HCT116 (cell line): ENCODE results near the gene TADA2B. TPM values are rescaled to one million over a fixed set of nuclear protein-coding genes. Genes with fewer than 3 reads are reported as not detected.

ENCODE experiments used
- ATAC-seq: fragments of 200-7000 bp; cut with Tn5 transposase; 2 replicates; pipeline ENCODE4 v1.9.1; 2020; ENCODE audit warnings: mild to moderate bottlenecking, moderate library complexity
- BruUV-seq: library from RNA; stranded (reverse); fragments of 400-500 nt; replicated peaks from 2 replicates; lab custom pipeline; 2021; lab: Mats Ljungman, UMichigan
- CTCF ChIA-PET: fragments of 300-600 bp; sonication (Branson Sonifier 250); formaldehyde crosslinking; loops from one replicate; lab custom pipeline; 2021; ENCODE audit warnings: antibody characterized with exemption; lab: Charles Lee
- POLR2A ChIA-PET: fragments of 300-600, 350-600 bp; sonication (Branson Sonifier 250); formaldehyde crosslinking; loops from one replicate; lab custom pipeline; 2021; ENCODE audit warnings: antibody characterized with exemption; lab: Charles Lee
- RAD21 ChIA-PET, 2 experiments: fragments of 300-600 bp; sonication (Branson Sonifier 250); formaldehyde crosslinking; loops; one replicate each; lab custom pipeline; 2023; ENCODE audit warnings: low total read pairs in 2 of 2; ENCODE audit not compliant: uncharacterized antibody in 2 of 2, unreplicated experiment in 2 of 2, low non-redundant PET in 1 of 2; lab: Charles Lee
- DNase-seq: peaks from one replicate; pipeline ENCODE4 v3.0.0-alpha.2; 2010; ENCODE audit warnings: low read depth, low spot score
- H2AFZ ChIP-seq: fragments of 200-600 bp; shearing (Covaris generic), sonication (generic); 2 replicates; pipeline ENCODE4 v1.6.1; 2017; ENCODE audit warnings: low read depth, mixed run types, mixed read lengths, antibody characterized with exemption, low read length; ENCODE audit not compliant: poor library complexity, severe bottlenecking
- H3K27ac ChIP-seq: 2 replicates; pipeline ENCODE4 v1.5.1; 2012; ENCODE audit warnings: low read depth, low read length
- H3K27me3 ChIP-seq: fragments of 200-600 bp; sonication (generic); 2 replicates; pipeline ENCODE4 v1.6.1; 2016; ENCODE audit warnings: mixed run types, low read length, mixed read lengths; ENCODE audit not compliant: insufficient read depth
- H3K36me3 ChIP-seq, 2 experiments: fragments of 200-500 bp in 1 of 2; fragments of 200-600 bp in 1 of 2; sonication (Bioruptor generic) in 1 of 2; sonication (generic) in 1 of 2; 2 replicates each; pipeline versions ENCODE4 v1.5.1 to v1.6.1; 2014 to 2016; ENCODE audit warnings: low read length in 2 of 2, inconsistent platforms in 1 of 2, mixed read lengths in 1 of 2, mixed run types in 1 of 2; ENCODE audit not compliant: insufficient read depth in 2 of 2, control insufficient read depth in 1 of 2
- H3K4me1 ChIP-seq, 2 experiments: fragments of 200-600 bp in 1 of 2; sonication (generic) in 1 of 2; 2 replicates each; pipeline versions ENCODE4 v1.5.1 to v1.6.1; 2012 to 2017; ENCODE audit warnings: low read length in 2 of 2, inconsistent platforms in 1 of 2, mild to moderate bottlenecking in 1 of 2, mixed read lengths in 1 of 2, mixed run types in 1 of 2, moderate library complexity in 1 of 2; ENCODE audit not compliant: insufficient read depth in 2 of 2, control insufficient read depth in 1 of 2
- H3K4me2 ChIP-seq: fragments of 200-600 bp; sonication (generic); 2 replicates; pipeline ENCODE4 v1.6.1; 2017; ENCODE audit warnings: mixed run types, low read length, mixed read lengths
- H3K4me3 ChIP-seq, 2 experiments: fragments of 200-600 bp in 1 of 2; sonication (generic) in 1 of 2; replicated peaks in 1 of 2; 2 replicates each; pipeline ENCODE4 v1.5.1; 2011 to 2016; ENCODE audit warnings: low read length in 2 of 2, control low read depth in 1 of 2, low read depth in 1 of 2, mild to moderate bottlenecking in 1 of 2, mixed read lengths in 1 of 2, mixed run types in 1 of 2
- H3K79me2 ChIP-seq: fragments of 200-600 bp; sonication (generic); 2 replicates; pipeline ENCODE4 v1.6.1; 2017; ENCODE audit warnings: mild to moderate bottlenecking, mixed run types, low read length, moderate library complexity, mixed read lengths; ENCODE audit not compliant: insufficient read depth
- H3K9ac ChIP-seq: fragments of 200-600 bp; sonication (generic); 2 replicates; pipeline ENCODE4 v1.6.1; 2016; ENCODE audit warnings: low read length, mixed read lengths
- H3K9me2 ChIP-seq: fragments of 200-600 bp; sonication (generic), shearing (Covaris generic); 2 replicates; pipeline ENCODE4 v1.6.1; 2017; ENCODE audit warnings: mixed run types, mild to moderate bottlenecking, moderate library complexity; ENCODE audit not compliant: insufficient read depth
- H3K9me3 ChIP-seq, 2 experiments: fragments of 200-500 bp in 1 of 2; fragments of 200-600 bp in 1 of 2; sonication (Bioruptor generic) in 1 of 2; sonication (generic) in 1 of 2; 2 replicates each; pipeline ENCODE4 v1.6.1; 2014 to 2017; ENCODE audit warnings: low read length in 2 of 2, mixed read lengths in 2 of 2, inconsistent platforms in 1 of 2, low read depth in 1 of 2, mild to moderate bottlenecking in 1 of 2, mixed run types in 1 of 2, moderate library complexity in 1 of 2; ENCODE audit not compliant: control insufficient read depth in 1 of 2, insufficient read depth in 1 of 2
- H4K20me1 ChIP-seq: fragments of 200-600 bp; sonication (generic), shearing (Covaris generic); 2 replicates; pipeline ENCODE4 v1.6.1; 2017; ENCODE audit warnings: mixed run types, mild to moderate bottlenecking, moderate library complexity; ENCODE audit not compliant: insufficient read depth
- FOSL1 ChIP-seq: IDR thresholded peaks from 2 replicates; pipeline ENCODE4 v1.6.1; 2012; ENCODE audit warnings: low read depth
- SP1 ChIP-seq: IDR thresholded peaks from 2 replicates; pipeline ENCODE4 v1.6.1; 2012; ENCODE audit warnings: low read depth
- intact Hi-C: fragments of 100-400 bp; cut with micrococcal nuclease; formaldehyde crosslinking; loops from 2 replicates; pipeline ENCODE4 v1.10.0; 2022
- total RNA-seq: library from RNA; stranded (reverse); gene quantifications from one replicate; pipeline ENCODE4 v1.2.1, GENCODE V29; 2021; ENCODE audit not compliant: unreplicated experiment
- TF ChIP-seq, protein P1 (sequence below), 3 experiments: fragments of 200-600 bp in 1 of 3; sonication (generic) in 1 of 3; IDR thresholded peaks in 2 of 3; conservative IDR thresholded peaks in 1 of 3; 2 replicates each; pipeline ENCODE4 v1.5.1; 2012 to 2017; ENCODE audit warnings: low read depth in 2 of 3, low read length in 2 of 3, antibody characterized with exemption in 1 of 3, borderline replicate concordance in 1 of 3, control low read depth in 1 of 3, mild to moderate bottlenecking in 1 of 3, mixed read lengths in 1 of 3, mixed run types in 1 of 3, moderate library complexity in 1 of 3; ENCODE audit not compliant: insufficient read depth in 1 of 3
- TF ChIP-seq, protein P2 (sequence below): IDR thresholded peaks from 2 replicates; pipeline ENCODE4 v1.6.1; 2012; ENCODE audit warnings: low read depth

Gene TADA2B
- total RNA-seq, 1 experiment from 2014 or later: 13.4 TPM

DNA sequence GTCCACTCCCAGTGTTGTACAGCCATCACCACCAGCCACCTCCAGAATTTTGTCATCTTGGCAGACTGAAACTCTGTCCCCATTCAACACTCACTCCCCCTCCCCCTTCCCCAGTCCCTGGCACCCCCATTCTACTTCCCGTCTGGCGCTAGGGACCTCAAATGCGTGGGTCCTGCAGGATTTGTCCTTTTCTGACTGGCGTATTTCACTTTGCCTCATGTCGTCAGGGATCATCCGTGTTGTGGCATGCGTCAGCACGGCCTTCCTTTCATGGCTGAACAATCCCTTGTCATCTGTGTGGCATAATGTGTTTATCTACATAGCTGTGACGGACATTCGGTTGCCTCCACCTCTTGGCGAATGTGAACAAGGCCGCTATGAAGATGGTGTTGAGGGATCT, 5.5 kb downstream of the TADA2B start:
- ChIA-PET RAD21 (no interaction called here), POLR2A (no interaction called here), CTCF (no interaction called here)
- TF ChIP-seq, protein P1, sequence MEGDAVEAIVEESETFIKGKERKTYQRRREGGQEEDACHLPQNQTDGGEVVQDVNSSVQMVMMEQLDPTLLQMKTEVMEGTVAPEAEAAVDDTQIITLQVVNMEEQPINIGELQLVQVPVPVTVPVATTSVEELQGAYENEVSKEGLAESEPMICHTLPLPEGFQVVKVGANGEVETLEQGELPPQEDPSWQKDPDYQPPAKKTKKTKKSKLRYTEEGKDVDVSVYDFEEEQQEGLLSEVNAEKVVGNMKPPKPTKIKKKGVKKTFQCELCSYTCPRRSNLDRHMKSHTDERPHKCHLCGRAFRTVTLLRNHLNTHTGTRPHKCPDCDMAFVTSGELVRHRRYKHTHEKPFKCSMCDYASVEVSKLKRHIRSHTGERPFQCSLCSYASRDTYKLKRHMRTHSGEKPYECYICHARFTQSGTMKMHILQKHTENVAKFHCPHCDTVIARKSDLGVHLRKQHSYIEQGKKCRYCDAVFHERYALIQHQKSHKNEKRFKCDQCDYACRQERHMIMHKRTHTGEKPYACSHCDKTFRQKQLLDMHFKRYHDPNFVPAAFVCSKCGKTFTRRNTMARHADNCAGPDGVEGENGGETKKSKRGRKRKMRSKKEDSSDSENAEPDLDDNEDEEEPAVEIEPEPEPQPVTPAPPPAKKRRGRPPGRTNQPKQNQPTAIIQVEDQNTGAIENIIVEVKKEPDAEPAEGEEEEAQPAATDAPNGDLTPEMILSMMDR (IDR thresholded peaks at IDR 0.05 in 2 of 3, conservative IDR thresholded peaks at IDR 0.05 in 1 of 3; ENCODE audit: borderline replicate concordance in 1 of 3, insufficient read depth in 1 of 3, low read depth in 2 of 3, low read length in 2 of 3): no peak
- TF ChIP-seq, protein P2, sequence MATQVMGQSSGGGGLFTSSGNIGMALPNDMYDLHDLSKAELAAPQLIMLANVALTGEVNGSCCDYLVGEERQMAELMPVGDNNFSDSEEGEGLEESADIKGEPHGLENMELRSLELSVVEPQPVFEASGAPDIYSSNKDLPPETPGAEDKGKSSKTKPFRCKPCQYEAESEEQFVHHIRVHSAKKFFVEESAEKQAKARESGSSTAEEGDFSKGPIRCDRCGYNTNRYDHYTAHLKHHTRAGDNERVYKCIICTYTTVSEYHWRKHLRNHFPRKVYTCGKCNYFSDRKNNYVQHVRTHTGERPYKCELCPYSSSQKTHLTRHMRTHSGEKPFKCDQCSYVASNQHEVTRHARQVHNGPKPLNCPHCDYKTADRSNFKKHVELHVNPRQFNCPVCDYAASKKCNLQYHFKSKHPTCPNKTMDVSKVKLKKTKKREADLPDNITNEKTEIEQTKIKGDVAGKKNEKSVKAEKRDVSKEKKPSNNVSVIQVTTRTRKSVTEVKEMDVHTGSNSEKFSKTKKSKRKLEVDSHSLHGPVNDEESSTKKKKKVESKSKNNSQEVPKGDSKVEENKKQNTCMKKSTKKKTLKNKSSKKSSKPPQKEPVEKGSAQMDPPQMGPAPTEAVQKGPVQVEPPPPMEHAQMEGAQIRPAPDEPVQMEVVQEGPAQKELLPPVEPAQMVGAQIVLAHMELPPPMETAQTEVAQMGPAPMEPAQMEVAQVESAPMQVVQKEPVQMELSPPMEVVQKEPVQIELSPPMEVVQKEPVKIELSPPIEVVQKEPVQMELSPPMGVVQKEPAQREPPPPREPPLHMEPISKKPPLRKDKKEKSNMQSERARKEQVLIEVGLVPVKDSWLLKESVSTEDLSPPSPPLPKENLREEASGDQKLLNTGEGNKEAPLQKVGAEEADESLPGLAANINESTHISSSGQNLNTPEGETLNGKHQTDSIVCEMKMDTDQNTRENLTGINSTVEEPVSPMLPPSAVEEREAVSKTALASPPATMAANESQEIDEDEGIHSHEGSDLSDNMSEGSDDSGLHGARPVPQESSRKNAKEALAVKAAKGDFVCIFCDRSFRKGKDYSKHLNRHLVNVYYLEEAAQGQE: no peak
- TF ChIP-seq SP1 (no peak), FOSL1 (no peak)
- Histone ChIP-seq H3K79me2 (peaks cover 56% of the 10 kb centered on the region), H3K9me2 (no peaks in the 10 kb centered on the region), H2AFZ (no peak overlapping the region), H3K27me3 (no peaks in the 10 kb centered on the region), H3K4me2 (no peak overlapping the region), H3K9me3 (no peaks in the 10 kb centered on the region), H3K9ac (no peak overlapping the region), H3K4me1 (peaks cover 7 to 11% of the 10 kb centered on the region in 2 experiments; a peak in 2 of 4 replicates), H3K4me3 (no peak overlapping the region), H4K20me1 (no peaks in the 10 kb centered on the region), H3K36me3 (0 out of 4 replicates have a peak, but pooled peaks cover 0 to 6% of the 10 kb centered on the region in 2 experiments), H3K27ac (no peak overlapping the region)
- intact Hi-C loops: no loop called here
- DNase-seq (no peak), ATAC-seq (no peak)
- BruUV-seq: no TSS peak
